Stimulated activated CD8-positive, alpha-beta memory T cell treated with anti-CD3 and anti-CD28 coated beads, Interleukin-15, amount 100 ng/mL, for 48 hours (primary cell): ENCODE measurements around the gene SUCLG2.

Experiments
- DNase-seq, 2 donors: peaks; one replicate each; pipeline ENCODE4 v3.0.0-alpha.2; 2020; ENCODE audit warnings: low read depth in 2 of 2

The SUCLG2 gene

GRCh38 chr3:67458896-67459530, 195.4 kb downstream of the SUCLG2 start:
- DNase-seq, result no peak

GRCh38 chr3:67458408-67458807, 196.0 kb downstream of the SUCLG2 start:
- DNase-seq, result no peak

- no peak for DNase-seq
Measured at GRCh38 chr3:67453628-67454027, 200.8 kb downstream of the SUCLG2 start.

GRCh38 chr3:67450153-67450552, 204.3 kb downstream of the SUCLG2 start:
- no peak for DNase-seq

- DNase-seq, result no peak
Measured at GRCh38 chr3:67447393-67447792, 207.0 kb downstream of the SUCLG2 start.

- DNase-seq, result no peak
Measured at GRCh38 chr3:67437789-67438188, 216.6 kb downstream of the SUCLG2 start.

GRCh38 chr3:67437090-67437489, 217.3 kb downstream of the SUCLG2 start:
- no peak for DNase-seq

GRCh38 chr3:67433109-67433508, 221.3 kb downstream of the SUCLG2 start:
- DNase-seq, result no peak

GRCh38 chr3:67431887-67432286, 222.5 kb downstream of the SUCLG2 start:
- DNase-seq, result no peak

- no peak for DNase-seq
Measured at GRCh38 chr3:67423722-67424121, 230.7 kb downstream of the SUCLG2 start.

- DNase-seq, result no peak
Measured at GRCh38 chr3:67421912-67422311, 232.5 kb downstream of the SUCLG2 start.

GRCh38 chr3:67419779-67420178, 234.6 kb downstream of the SUCLG2 start:
- DNase-seq, result no peak

- no peak for DNase-seq
Measured at GRCh38 chr3:67419218-67419529, 235.2 kb downstream of the SUCLG2 start.

GRCh38 chr3:67418426-67419217, 235.8 kb downstream of the SUCLG2 start:
- DNase-seq, result no peak

- DNase-seq, result no peak
Measured at GRCh38 chr3:67416703-67417102, 237.7 kb downstream of the SUCLG2 start.

GRCh38 chr3:67415511-67415910, 238.9 kb downstream of the SUCLG2 start:
- no peak for DNase-seq

GRCh38 chr3:67414740-67415139, 239.7 kb downstream of the SUCLG2 start:
- DNase-seq, result no peak

GRCh38 chr3:67405193-67405592, 249.2 kb downstream of the SUCLG2 start:
- no peak for DNase-seq

- DNase-seq, result no peak
Measured at GRCh38 chr3:67402873-67403272, 251.5 kb downstream of the SUCLG2 start.

GRCh38 chr3:67401921-67402320, 252.5 kb downstream of the SUCLG2 start:
- no peak for DNase-seq

- no peak for DNase-seq
Measured at GRCh38 chr3:67400476-67400875, 253.9 kb downstream of the SUCLG2 start.

- no peak for DNase-seq
Measured at GRCh38 chr3:67389176-67389575, 265.2 kb downstream of the SUCLG2 start.

- DNase-seq, result no peak
Measured at GRCh38 chr3:67388738-67389137, 265.7 kb downstream of the SUCLG2 start.

GRCh38 chr3:67386451-67386850, 268.0 kb downstream of the SUCLG2 start:
- no peak for DNase-seq
